Suprapubic skin (tissue), 4 donors: ENCODE data around the gene INSYN2B.

Experiments used
- EP300 ChIP-seq: sonication (generic); formaldehyde crosslinking; IDR thresholded peaks from one replicate; pipeline ENCODE4 v1.6.1; 2017; ENCODE audit warnings: antibody characterized with exemption
- POLR2A ChIP-seq, 2 donors: fragments of 450-650 bp; IDR thresholded peaks; one replicate each; pipeline ENCODE4 v1.6.1; 2017; ENCODE audit warnings: antibody characterized with exemption in 2 of 2, mild to moderate bottlenecking in 2 of 2, moderate library complexity in 2 of 2
- POLR2AphosphoS5 ChIP-seq, 3 donors: sonication (generic); formaldehyde crosslinking; IDR thresholded peaks; one replicate each; pipeline ENCODE4 v1.6.1; 2017; ENCODE audit warnings: antibody characterized with exemption in 3 of 3
- TF ChIP-seq, protein P1 (sequence below), 2 donors: fragments of 200-600 bp in 1 of 2; fragments of 450-650 bp in 1 of 2; sonication (generic) in 1 of 2; IDR thresholded peaks; one replicate each; pipeline ENCODE4 v1.5.1; 2016 to 2019; ENCODE audit warnings: antibody characterized with exemption in 2 of 2, mild to moderate bottlenecking in 1 of 2, moderate library complexity in 1 of 2

GRCh38 chr5:169875731-169876130, 104.6 kb downstream of the INSYN2B start:
- TF ChIP-seq, protein P1, sequence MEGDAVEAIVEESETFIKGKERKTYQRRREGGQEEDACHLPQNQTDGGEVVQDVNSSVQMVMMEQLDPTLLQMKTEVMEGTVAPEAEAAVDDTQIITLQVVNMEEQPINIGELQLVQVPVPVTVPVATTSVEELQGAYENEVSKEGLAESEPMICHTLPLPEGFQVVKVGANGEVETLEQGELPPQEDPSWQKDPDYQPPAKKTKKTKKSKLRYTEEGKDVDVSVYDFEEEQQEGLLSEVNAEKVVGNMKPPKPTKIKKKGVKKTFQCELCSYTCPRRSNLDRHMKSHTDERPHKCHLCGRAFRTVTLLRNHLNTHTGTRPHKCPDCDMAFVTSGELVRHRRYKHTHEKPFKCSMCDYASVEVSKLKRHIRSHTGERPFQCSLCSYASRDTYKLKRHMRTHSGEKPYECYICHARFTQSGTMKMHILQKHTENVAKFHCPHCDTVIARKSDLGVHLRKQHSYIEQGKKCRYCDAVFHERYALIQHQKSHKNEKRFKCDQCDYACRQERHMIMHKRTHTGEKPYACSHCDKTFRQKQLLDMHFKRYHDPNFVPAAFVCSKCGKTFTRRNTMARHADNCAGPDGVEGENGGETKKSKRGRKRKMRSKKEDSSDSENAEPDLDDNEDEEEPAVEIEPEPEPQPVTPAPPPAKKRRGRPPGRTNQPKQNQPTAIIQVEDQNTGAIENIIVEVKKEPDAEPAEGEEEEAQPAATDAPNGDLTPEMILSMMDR (IDR thresholded peaks at IDR 0.05) = no peak
- no peak for TF ChIP-seq POLR2A (IDR thresholded peaks at IDR 0.05)
- TF ChIP-seq POLR2AphosphoS5 (IDR thresholded peaks at IDR 0.05) = no peak
- no peak for TF ChIP-seq EP300
